Effector memory CD8-positive, alpha-beta T cell (primary cell): Measurements from ENCODE around the gene CEP170B.

Experiments used
- ATAC-seq: fragments of 150-1000 bp; cut with Tn5 transposase; replicated peaks from 2 replicates; pipeline ENCODE4 v1.10.0; 2021; ENCODE audit warnings: mild to moderate bottlenecking, moderate library complexity
- DNase-seq, 3 experiments: peaks; one replicate each; pipeline ENCODE4 v3.0.0; 2021
- H3K27ac Mint-ChIP-seq, 2 donors: one replicate each; pipeline ENCODE4 v1.8.0; 2022; ENCODE audit warnings: mild to moderate bottlenecking in 2 of 2, mixed read lengths in 2 of 2, moderate library complexity in 2 of 2
- H3K27me3 Mint-ChIP-seq, 2 donors: one replicate each; pipeline ENCODE4 v1.8.0; 2022; ENCODE audit warnings: mixed read lengths in 2 of 2
- H3K36me3 Mint-ChIP-seq: one replicate; pipeline ENCODE4 v1.8.0; 2022; ENCODE audit warnings: mild to moderate bottlenecking, moderate library complexity, mixed read lengths; ENCODE audit not compliant: insufficient read depth
- H3K4me1 Mint-ChIP-seq, 2 donors: one replicate each; pipeline ENCODE4 v1.8.0; 2022; ENCODE audit warnings: low read depth in 2 of 2, mixed read lengths in 2 of 2
- H3K4me3 Mint-ChIP-seq, 2 donors: one replicate each; pipeline ENCODE4 v1.8.0; 2022; ENCODE audit warnings: mild to moderate bottlenecking in 2 of 2, mixed read lengths in 2 of 2, moderate library complexity in 2 of 2
- H3K9me3 Mint-ChIP-seq, 2 donors: one replicate each; pipeline ENCODE4 v1.8.0; 2022; ENCODE audit warnings: mixed read lengths in 2 of 2

CEP170B gene

GRCh38 chr14:104924421-104925213 is 59.5 kb downstream of the CEP170B start, which contains the start of gene PLD4:
Gene PLD4 (plus strand): TSS chr14:104924879. CDS start chr14:104927141, 2,262 bp downstream.
- Mint-ChIP-seq H3K4me3 (no peak within 1 kb of the TSS), H3K36me3 (no peaks in the 10 kb centered on the region), H3K27me3 (peaks cover 17 to 35% of the 10 kb centered on the region in 2 donors), H3K9me3 (no peaks in the 10 kb centered on the region), H3K27ac (no peak within 1 kb of the TSS), H3K4me1 (no peaks in the 10 kb centered on the region)
- DNase-seq: no peak
- ATAC-seq: no peak

DNA sequence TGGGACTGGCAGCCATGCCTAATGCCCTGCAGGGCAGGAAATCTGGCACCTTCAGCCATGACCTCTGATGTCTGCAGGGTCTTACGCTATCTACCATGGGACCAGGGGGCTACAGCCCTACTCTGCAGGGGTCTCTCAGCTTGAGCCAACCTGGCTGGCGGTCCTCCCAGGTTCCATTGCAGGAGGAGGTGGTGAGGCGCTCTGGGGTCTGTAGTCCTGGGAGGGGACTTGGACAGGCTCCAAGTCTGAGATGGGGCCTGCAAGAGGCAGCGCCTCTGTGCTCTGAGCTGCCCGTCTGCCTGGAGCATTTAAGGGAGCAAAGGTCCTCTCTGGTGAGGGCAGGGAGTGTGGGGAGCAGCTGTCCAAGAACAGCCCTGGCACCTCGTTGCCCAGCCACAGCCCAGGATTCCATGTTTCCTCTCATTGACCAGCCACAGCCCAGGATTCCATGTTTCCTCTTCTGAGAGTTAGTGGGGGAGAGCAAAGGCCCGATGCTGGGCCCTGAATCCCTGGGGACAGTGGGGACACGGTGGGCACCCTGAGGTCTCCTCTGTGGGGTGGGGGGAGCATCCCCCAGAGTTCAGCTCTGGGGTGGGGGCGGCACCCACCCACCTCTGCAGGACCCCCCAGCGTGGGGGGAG is 60.3 kb downstream of the CEP170B start:
- Mint-ChIP-seq H3K27me3 (peaks cover 17 to 36% of the 10 kb centered on the region in 2 donors), H3K9me3 (no peaks in the 10 kb centered on the region), H3K36me3 (no peaks in the 10 kb centered on the region), H3K4me3 (no peak overlapping the region), H3K27ac (no peak overlapping the region), H3K4me1 (no peaks in the 10 kb centered on the region)
- ATAC-seq: no peak
- DNase-seq: no peak

DNA sequence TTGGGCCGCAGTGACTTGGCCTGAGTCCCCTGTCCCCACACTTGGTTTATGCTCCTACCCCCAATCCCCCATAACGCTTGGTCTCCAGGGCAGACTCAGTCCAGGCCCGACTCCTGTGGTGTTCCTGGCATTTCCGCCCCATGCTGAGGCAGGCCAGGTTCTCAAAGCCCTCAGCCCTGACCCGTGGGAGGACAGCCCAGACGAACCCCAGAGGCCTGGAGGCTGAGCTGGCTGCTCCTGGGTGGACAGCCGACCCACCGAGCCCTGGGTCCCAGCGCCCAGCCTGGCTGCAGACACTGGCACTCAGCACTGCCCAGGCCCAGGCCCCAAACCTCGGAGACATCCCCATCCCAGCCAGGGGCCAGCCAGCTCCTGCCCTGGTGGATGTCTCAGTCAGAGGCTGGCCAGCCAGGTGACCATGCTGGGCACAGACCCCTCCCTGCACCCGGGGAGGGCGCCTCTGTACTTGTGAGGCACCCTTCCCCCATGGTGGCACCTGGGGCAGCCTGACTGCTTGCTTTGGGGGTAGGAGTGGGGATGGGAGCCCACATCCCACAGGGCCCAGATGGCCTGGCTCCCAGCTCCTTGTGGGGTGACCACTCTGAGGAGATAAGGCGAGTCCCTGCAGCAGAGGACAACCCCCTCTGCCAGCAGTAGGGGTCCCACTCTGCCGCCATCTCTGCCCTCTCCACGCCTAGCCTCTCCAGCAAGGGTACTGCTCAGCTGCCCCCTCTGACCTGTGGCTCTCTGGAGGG is 61.0 kb downstream of the CEP170B start:
- H3K27ac Mint-ChIP-seq: no peak overlapping the region
- no peak overlapping the region for H3K4me3 Mint-ChIP-seq
- DNase-seq (no peak), ATAC-seq (no peak)
- no peaks in the 10 kb centered on the region for H3K36me3 Mint-ChIP-seq
- no peaks in the 10 kb centered on the region for H3K4me1 Mint-ChIP-seq
- no peaks in the 10 kb centered on the region for H3K9me3 Mint-ChIP-seq
- H3K27me3 Mint-ChIP-seq: peaks cover 14 to 36% of the 10 kb centered on the region in 2 donors

- Mint-ChIP-seq H3K4me1 (no peaks in the 10 kb centered on the region), H3K27ac (no peak overlapping the region)
- ATAC-seq: peak; percentile 43
Measured at GRCh38 chr14:104926619-104927431, 61.8 kb downstream of the CEP170B start.

DNA sequence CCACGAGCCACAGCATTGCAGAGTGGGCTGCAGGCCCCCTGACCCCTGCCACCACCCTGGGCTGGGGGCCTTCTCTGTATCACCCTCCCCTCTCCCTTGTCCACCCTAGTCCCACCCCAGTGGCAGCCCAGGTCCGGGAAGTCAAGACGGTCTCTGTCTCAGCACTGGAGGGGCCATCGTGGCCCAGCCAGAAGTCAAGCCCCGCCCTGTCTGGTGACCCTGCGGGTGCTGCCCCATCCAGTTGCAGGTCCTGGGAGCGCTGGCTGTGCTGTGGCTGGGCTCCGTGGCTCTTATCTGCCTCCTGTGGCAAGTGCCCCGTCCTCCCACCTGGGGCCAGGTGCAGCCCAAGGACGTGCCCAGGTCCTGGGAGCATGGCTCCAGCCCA is 62.4 kb downstream of the CEP170B start:
- no peak for DNase-seq
- no peaks in the 10 kb centered on the region for H3K9me3 Mint-ChIP-seq
- no peak for ATAC-seq
- H3K4me1 Mint-ChIP-seq: no peaks in the 10 kb centered on the region
- H3K27me3 Mint-ChIP-seq: peaks cover 8 to 36% of the 10 kb centered on the region in 2 donors
- H3K36me3 Mint-ChIP-seq: no peaks in the 10 kb centered on the region
- H3K27ac Mint-ChIP-seq: no peak overlapping the region
- no peak overlapping the region for H3K4me3 Mint-ChIP-seq

More at GRCh38 chr14:104926619-104927431, 61.8 kb downstream of the CEP170B start:
- no peak for DNase-seq
- Mint-ChIP-seq H3K27me3 (peaks cover 8 to 36% of the 10 kb centered on the region in 2 donors), H3K36me3 (no peaks in the 10 kb centered on the region), H3K9me3 (no peaks in the 10 kb centered on the region), H3K4me3 (no peak overlapping the region)

- no peak for ATAC-seq
- Mint-ChIP-seq H3K4me1 (no peaks in the 10 kb centered on the region), H3K27me3 (peaks cover 8 to 36% of the 10 kb centered on the region in 2 donors), H3K36me3 (no peaks in the 10 kb centered on the region), H3K4me3 (no peak overlapping the region), H3K9me3 (no peaks in the 10 kb centered on the region), H3K27ac (no peak overlapping the region)
- DNase-seq: no peak
Measured at GRCh38 chr14:104927901-104928300, 62.8 kb downstream of the CEP170B start.

DNA sequence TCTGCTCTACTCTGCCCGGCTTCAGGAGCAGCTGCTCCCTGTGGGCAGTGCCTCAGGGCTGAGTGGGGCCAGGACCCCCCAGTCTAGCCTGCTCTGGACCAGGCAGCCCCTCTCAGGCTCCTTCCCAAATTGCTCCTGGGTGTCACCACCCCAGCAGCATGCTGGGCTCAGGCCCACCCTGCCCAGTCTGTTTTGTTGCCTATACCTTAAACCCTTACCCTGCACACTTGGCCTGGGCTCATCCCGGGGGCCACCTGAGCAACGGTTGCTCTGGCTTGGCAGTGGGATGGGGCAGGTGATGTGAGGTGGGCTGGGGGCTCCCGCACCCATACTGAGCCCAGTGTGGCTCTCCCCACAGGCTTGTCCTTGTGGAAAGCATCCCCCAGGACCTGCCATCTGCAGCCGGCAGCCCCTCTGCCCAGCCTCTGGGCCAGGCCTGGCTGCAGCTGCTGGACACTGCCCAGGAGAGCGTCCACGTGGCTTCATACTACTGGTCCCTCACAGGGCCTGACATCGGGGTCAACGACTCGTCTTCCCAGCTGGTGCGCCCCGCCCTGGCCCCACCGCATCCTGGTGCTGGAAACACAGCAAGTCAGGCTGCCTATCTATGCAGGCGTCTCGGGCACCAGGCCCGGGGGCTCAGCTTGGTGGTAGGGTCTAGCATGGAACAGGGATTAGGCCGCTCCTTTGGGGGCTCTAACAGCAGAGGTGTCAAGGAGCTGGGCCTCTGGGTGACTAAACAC is 63.5 kb downstream of the CEP170B start:
- no peak overlapping the region for H3K27ac Mint-ChIP-seq
- peaks cover 8 to 36% of the 10 kb centered on the region in 2 donors for H3K27me3 Mint-ChIP-seq
- no peaks in the 10 kb centered on the region for H3K36me3 Mint-ChIP-seq
- peaks cover 0 to 2% of the 10 kb centered on the region in 2 donors for H3K4me1 Mint-ChIP-seq
- H3K4me3 Mint-ChIP-seq: peak overlapping the region in 1 of 2 donors; percentile 34
- no peak for ATAC-seq
- DNase-seq: no peak
- H3K9me3 Mint-ChIP-seq: no peaks in the 10 kb centered on the region

- DNase-seq (no peak), ATAC-seq (no peak)
- Mint-ChIP-seq H3K27me3 (peaks cover 11 to 36% of the 10 kb centered on the region in 2 donors), H3K36me3 (no peaks in the 10 kb centered on the region), H3K4me3 (no peak overlapping the region), H3K4me1 (peaks cover 0 to 2% of the 10 kb centered on the region in 2 donors), H3K27ac (no peak overlapping the region), H3K9me3 (no peaks in the 10 kb centered on the region)
Measured at GRCh38 chr14:104929268-104930230, 64.5 kb downstream of the CEP170B start.

- Mint-ChIP-seq H3K36me3 (no peaks in the 10 kb centered on the region), H3K27ac (no peak overlapping the region), H3K4me1 (peaks cover 0 to 2% of the 10 kb centered on the region in 2 donors), H3K4me3 (no peak overlapping the region), H3K27me3 (peaks cover 23 to 36% of the 10 kb centered on the region in 2 donors), H3K9me3 (no peaks in the 10 kb centered on the region)
- no peak for ATAC-seq
- DNase-seq: no peak
Measured at GRCh38 chr14:104930526-104931303, 65.6 kb downstream of the CEP170B start.

DNA sequence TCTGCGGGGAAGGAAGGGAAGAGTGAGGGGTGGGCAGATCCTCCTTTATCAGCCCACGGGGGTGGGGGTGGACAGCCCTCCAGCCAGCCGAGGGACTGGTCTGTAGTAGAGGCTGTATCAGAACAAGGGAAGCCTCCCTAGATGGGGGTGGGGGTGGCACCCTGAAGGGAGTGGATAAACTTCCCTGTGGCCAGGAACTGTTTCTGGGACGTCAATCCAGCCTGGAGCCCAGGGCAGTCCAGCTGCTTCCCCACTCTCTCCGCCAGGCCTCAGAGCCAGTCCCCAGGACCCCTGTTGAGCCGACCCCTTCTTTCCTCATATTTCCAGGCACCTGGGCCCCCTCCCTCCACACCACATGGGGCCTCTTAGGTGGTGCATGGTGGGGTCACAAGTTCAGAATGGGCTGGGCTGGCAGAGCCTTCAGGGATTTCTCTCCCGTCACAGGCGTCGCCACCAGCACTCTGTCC is 66.3 kb downstream of the CEP170B start:
- Mint-ChIP-seq H3K27me3 (peaks cover 24 to 36% of the 10 kb centered on the region in 2 donors), H3K9me3 (no peaks in the 10 kb centered on the region), H3K4me3 (no peak overlapping the region), H3K4me1 (peaks cover 0 to 2% of the 10 kb centered on the region in 2 donors), H3K27ac (no peak overlapping the region), H3K36me3 (no peaks in the 10 kb centered on the region)
- ATAC-seq (no peak), DNase-seq (no peak)
